NCI-H226 (cell line): Measurements from ENCODE around the gene TTC13.
"Not testable (repeated sequence)": the region's sequence is repeated elsewhere in the genome, so short reads cannot be mapped to it uniquely, and the experiment has no call there.

ENCODE experiments used
- DNase-seq: peaks from one replicate; pipeline ENCODE4 v3.0.0-alpha.2; 2015

Gene TTC13

DNA sequence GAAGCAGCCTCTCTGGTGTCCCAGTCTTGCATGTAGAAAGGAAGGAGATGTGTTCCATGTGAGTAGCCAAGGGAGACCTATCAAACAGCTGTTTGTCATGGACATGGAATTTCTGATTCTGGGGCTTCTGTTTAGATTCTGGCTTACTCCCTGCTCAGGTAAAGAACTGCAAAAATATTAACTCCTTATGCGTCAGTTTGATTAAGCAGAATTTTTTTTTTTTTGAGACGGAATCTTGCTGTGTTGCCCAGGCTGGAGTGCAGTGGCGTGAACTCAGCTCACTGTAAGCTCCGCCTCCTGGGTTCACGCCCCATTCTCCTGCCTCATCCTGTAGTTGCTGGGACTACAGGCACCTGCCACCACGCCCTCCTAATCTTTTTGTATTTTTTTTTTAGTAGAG lies 7.0 kb upstream of the TTC13 start:
- no peak for DNase-seq

GRCh38 chr1:230984622-230985515 lies 6.2 kb upstream of the TTC13 start:
- not testable (repeated sequence) for DNase-seq

DNA sequence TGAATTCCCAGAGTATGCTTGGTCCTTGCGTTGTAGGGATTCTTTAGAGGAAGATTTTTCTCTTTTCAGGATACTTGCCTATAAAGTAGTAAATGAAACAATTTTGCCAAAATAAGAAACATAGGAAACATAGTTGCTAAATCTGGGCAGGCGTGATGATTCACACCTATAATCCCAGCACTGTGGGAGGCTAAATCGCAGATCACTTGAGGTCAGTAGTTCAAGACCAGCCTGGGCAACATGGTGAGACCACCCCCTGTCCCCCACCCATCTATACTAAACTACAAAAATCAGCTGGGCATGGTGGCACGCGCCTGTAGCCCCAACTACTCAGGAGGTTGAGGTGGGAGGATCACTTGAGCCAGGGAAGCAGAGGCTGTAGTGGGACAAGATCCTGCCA lies 5.2 kb upstream of the TTC13 start:
- DNase-seq, result no peak

DNA sequence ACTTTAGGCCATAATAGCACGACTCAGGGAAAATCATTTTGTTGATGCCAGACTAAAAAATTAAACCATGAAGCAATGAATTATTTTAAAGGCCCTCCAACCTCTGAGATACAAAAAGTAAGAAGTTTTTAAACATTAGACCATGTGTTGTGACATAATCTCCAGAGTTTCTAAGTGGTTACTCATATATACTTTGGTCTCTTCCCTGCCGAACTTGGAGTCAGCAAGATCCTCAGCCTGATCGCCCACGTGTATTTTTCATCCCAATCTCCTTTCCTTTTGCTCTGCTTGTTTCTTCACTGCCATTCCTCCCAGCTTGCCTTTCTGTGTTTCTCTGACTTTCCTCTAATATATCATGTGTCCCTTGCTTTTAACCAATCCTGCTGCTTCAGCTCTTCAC lies 4.0 kb upstream of the TTC13 start:
- DNase-seq, result no peak

- no peak for DNase-seq
Observed at GRCh38 chr1:230979952-230980351, 1.3 kb upstream of the TTC13 start.

GRCh38 chr1:230979389-230979716 lies 692 bp upstream of the TTC13 start:
- DNase-seq, result no peak

DNA sequence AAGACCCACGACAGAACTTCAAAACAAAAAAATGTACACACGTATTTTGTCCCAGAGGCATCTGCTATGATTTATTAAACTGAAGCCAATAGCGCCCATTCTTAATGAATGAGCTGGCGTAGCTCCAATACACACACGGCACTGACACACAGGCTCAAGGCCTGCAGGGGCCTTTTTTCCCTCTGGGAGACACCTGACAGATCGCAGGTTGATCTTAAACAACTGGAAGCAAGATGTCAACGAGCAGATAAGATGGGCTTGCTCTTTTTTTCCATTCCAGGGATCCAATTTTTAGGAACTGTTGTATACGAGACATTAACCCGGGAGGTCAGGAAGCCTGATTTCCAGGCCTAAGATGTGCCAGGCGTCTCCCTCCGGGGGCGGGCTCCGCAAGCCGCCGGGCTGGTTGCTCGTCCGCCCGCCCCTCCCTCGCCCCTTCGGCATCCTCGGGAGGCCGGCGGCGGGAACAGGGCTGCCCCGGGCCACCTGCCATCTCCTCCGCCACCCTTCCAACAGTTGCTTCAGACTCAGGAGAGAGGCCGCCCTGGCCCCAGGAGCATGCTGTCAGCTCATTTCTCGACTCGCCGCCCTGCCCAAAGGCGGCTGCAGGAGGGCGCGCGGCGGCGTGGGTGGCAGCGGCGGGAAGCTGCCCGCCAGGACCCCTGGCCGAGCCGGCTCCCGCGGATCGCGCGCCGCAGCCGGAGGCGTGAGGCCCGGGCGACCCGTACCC lies 735 bp downstream of the TTC13 start:
- DNase-seq, result no peak

- DNase-seq, result no peak
Observed at GRCh38 chr1:230976825-230977747, 1.6 kb downstream of the TTC13 start.

DNA sequence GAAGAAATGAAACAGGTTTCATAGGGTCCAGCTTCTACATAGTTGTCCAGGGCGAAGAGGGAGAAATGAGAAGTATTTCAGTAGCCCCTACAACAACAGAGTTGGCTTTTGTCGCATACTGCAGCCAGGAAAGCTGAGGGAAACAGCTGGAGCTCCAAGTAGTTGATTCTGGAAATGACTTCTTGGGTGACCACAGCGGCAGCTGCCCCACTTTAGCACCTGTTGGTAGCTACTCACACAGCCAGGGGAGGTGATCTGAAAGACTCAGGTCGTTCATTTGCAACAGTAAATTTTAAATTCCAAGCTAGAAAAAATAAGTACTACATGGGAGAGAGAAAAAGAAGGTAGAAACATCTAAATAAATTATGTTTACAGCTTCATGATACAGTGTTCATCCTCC lies 2.3 kb downstream of the TTC13 start:
- DNase-seq, result no peak

- DNase-seq, result no peak
Observed at GRCh38 chr1:230975636-230976035, 3.0 kb downstream of the TTC13 start.

DNA sequence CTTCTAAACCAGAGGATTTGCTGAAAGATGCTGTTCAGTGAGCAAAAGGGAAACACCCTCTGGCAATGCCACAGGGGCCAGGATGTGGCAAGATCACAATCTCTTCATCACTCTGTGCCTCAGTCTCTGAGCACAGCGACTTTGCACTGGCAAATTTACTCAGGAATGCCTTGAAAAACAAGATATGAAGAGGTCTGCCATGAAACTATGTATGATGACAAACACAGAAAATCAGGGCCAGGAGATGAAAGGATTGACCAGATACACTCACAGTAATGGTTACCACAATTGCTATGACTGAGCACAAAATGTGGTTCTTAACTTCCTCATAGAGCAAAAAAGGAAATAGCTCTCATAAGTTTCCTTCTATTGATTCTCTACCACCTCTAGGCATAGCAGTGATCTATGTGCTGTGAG lies 5.8 kb downstream of the TTC13 start:
- DNase-seq, result no peak

DNA sequence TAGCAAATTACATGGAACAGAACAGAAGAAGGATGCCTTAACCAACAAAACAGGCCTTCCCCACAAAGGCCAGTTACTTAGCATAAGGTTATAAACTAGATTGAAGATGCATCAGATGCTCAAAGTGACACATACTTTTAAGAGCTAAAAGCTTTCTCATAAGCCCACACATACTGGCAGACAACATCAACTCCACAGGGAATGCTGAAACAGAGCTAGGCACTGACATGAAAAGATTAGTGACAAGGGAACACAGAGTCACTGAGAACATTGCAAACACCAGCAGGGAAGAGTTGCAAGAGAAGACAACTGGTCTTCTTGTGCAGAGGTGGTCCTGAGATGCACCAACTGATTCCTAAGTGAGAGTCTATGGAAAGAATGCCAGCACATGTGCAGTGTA lies 6.9 kb downstream of the TTC13 start:
- DNase-seq, result no peak

DNA sequence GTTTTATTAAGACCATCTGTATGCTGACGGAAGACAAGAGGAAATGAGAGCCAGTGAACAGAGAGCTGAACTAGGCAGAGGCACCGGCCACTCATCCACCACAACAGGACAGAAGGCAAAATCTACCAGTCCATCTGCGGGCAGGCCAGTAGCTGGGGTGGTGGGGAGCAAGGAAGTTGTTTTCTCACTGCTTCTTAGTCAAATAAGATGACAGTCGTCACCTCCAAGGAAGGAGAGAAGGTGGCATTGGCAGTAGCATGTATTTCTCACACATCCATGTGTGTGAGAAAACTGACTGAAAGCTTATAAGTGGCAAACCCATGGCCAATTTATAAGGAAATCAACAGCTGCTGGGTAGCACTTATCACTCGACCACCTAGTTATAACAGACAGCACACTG lies 8.2 kb downstream of the TTC13 start:
- DNase-seq, result no peak

GRCh38 chr1:230966358-230966873 lies 12.2 kb downstream of the TTC13 start:
- DNase-seq, result no peak

GRCh38 chr1:230965535-230965934 lies 13.1 kb downstream of the TTC13 start:
- no peak for DNase-seq

- DNase-seq, result no peak
Observed at GRCh38 chr1:230964896-230965295, 13.8 kb downstream of the TTC13 start.

GRCh38 chr1:230958370-230958769 lies 20.3 kb downstream of the TTC13 start:
- no peak for DNase-seq

GRCh38 chr1:230957580-230957989 lies 21.1 kb downstream of the TTC13 start:
- no peak for DNase-seq

GRCh38 chr1:230950404-230950803 lies 28.3 kb downstream of the TTC13 start:
- no peak for DNase-seq

DNA sequence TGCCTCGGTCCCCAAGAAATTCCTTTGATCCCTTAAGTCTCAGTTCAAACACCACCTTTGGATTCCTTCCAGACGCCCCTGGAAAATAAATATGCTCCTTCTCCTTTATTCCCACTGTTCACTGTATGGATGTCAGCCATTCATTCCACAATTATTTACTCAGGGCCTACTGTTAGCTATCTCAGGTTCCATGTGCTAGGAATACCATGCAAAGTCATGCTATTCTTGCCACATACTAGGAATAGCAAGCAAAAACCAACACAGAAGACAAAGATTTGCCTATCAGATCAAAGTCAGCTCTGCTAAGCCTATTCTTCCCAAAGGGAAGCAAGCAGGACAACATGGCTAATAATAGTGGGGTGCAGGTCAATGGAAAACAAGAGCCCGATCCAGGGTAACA lies 29.8 kb downstream of the TTC13 start:
- no peak for DNase-seq

DNA sequence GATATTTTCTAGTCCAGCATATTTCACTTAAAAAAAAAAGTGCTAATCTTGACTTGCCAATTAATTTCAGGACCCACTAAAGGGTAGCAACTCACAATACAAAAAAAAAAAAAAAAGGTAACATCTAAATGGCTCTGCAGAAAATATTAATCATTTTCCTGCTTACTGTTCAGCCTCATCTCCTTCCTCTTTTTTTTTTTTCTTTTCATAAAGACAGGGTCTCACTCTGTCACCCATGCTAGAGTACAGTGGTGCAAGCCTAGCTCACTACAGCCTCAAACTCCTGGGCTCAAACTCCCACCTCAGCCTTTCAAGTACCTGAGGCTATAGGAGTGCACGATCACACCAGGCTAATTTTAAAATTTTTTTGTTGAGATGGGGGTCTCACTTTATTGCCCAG lies 30.4 kb downstream of the TTC13 start:
- no peak for DNase-seq

- DNase-seq, result no peak
Observed at GRCh38 chr1:230943048-230943593, 35.5 kb downstream of the TTC13 start.

GRCh38 chr1:230940848-230941247 lies 37.8 kb downstream of the TTC13 start:
- DNase-seq, result no peak
